Hepatocyte (in vitro differentiated cells): ENCODE results near the gene PKP3. TPM values are rescaled to one million over a fixed set of nuclear protein-coding genes. Genes with fewer than 3 reads are reported as not detected.

Source experiments
- DNase-seq: peaks from one replicate; pipeline ENCODE4 v3.0.0-alpha.2; 2016; ENCODE audit warnings: low spot score
- H2AFZ ChIP-seq: fragments of 200-600 bp; sonication (generic); 2 replicates; pipeline ENCODE4 v1.6.0; 2016; ENCODE audit warnings: antibody characterized with exemption, mild to moderate bottlenecking
- H3K27ac ChIP-seq: fragments of 200-600 bp; sonication (generic); 2 replicates; pipeline ENCODE4 v1.5.1; 2016; ENCODE audit warnings: mild to moderate bottlenecking
- H3K27me3 ChIP-seq: fragments of 200-600 bp; sonication (generic); 2 replicates; pipeline ENCODE4 v1.6.1; 2016
- H3K36me3 ChIP-seq: fragments of 200-600 bp; sonication (generic); replicated peaks from 2 replicates; pipeline ENCODE4 v1.5.1; 2016; ENCODE audit warnings: low read depth; ENCODE audit not compliant: insufficient read depth
- H3K4me1 ChIP-seq: fragments of 200-600 bp; sonication (generic); 2 replicates; pipeline ENCODE4 v1.5.1; 2016; ENCODE audit warnings: mild to moderate bottlenecking, moderate library complexity; ENCODE audit not compliant: insufficient read depth
- H3K4me2 ChIP-seq: fragments of 200-600 bp; sonication (generic); 2 replicates; pipeline ENCODE4 v1.6.0; 2016
- H3K4me3 ChIP-seq: fragments of 200-600 bp; sonication (generic); 2 replicates; pipeline ENCODE4 v1.5.1; 2016; ENCODE audit warnings: mild to moderate bottlenecking
- H3K79me2 ChIP-seq: fragments of 200-600 bp; sonication (generic); 2 replicates; pipeline ENCODE4 v1.6.0; 2017; ENCODE audit warnings: mild to moderate bottlenecking
- H3K9me2 ChIP-seq: fragments of 200-600 bp; sonication (generic); replicated peaks from 2 replicates; pipeline ENCODE4 v1.6.0; 2017; ENCODE audit warnings: mild to moderate bottlenecking; ENCODE audit not compliant: insufficient read depth
- H3K9me3 ChIP-seq: fragments of 200-600 bp; sonication (generic); 2 replicates; pipeline ENCODE4 v1.5.1; 2016; ENCODE audit warnings: low read depth, mild to moderate bottlenecking
- H4K20me1 ChIP-seq: fragments of 200-600 bp; sonication (generic); 2 replicates; pipeline ENCODE4 v1.6.0; 2016; ENCODE audit warnings: mild to moderate bottlenecking; ENCODE audit not compliant: insufficient read depth, poor library complexity, severe bottlenecking
- CTCF ChIP-seq: fragments of 200-600 bp; sonication (generic); IDR thresholded peaks from 2 replicates; pipeline ENCODE4 v1.5.1; 2016; ENCODE audit warnings: antibody characterized with exemption, mild to moderate bottlenecking; ENCODE audit not compliant: poor library complexity
- EZH2 ChIP-seq: fragments of 200-600 bp; sonication (generic); IDR thresholded peaks from 2 replicates; pipeline ENCODE4 v1.6.1; 2016; ENCODE audit warnings: antibody characterized with exemption, mild to moderate bottlenecking, borderline replicate concordance
- EZH2phosphoT487 ChIP-seq: fragments of 200-600 bp; sonication (generic); IDR thresholded peaks from one replicate; pipeline ENCODE4 v1.6.1; 2018; ENCODE audit warnings: antibody characterized with exemption, mild to moderate bottlenecking, low read depth, moderate library complexity; ENCODE audit not compliant: unreplicated experiment, severe bottlenecking
- WGBS: methylation state at CpG from one replicate; pipeline ENCODE4 v1.1.6; 2016; ENCODE audit warnings: low lambda C conversion rate; ENCODE audit errors: missing lambda C conversion rate; 5-methylcytosine and 5-hydroxymethylcytosine counted together
- polyA plus RNA-seq: library from polyadenylated mRNA; unstranded; fragments of >200 nt; fragmentation: Nextera tagmentation; extraction: Ambion mirVana; gene quantifications from 2 replicates; pipeline ENCODE4 v1.2.1, GENCODE V29; 2016
- total RNA-seq: library from RNA; depleted of rRNA; stranded (reverse); fragments of >200 nt; gene quantifications from 2 replicates; pipeline ENCODE4 v1.2.3, GENCODE V29; 2014

Gene PKP3
- total and polyA plus RNA-seq, 2 experiments from 2014 or later = 62.1 to 89.5 TPM

GRCh38 chr11:407651-408123, 13.7 kb downstream of the PKP3 start:
- no peak overlapping the region for H3K4me3 ChIP-seq
- H3K27ac ChIP-seq = no peak overlapping the region
- H3K27me3 ChIP-seq = no peaks in the 10 kb centered on the region
- no peak for TF ChIP-seq EZH2
- TF ChIP-seq EZH2phosphoT487 = no peak
- no peak for TF ChIP-seq CTCF
- 95% methylated on average over 23 of the region's 28 CpGs for WGBS
- no peaks in the 10 kb centered on the region for H3K9me2 ChIP-seq
- peaks cover 11% of the 10 kb centered on the region for H3K4me1 ChIP-seq
- H2AFZ ChIP-seq = no peak overlapping the region
- DNase-seq = no peak
- peak overlapping the region; percentile 51 for H3K4me2 ChIP-seq
- H3K9me3 ChIP-seq = no peaks in the 10 kb centered on the region
- no peaks in the 10 kb centered on the region for H4K20me1 ChIP-seq
- H3K79me2 ChIP-seq = no peaks in the 10 kb centered on the region
- no peaks in the 10 kb centered on the region for H3K36me3 ChIP-seq

DNA sequence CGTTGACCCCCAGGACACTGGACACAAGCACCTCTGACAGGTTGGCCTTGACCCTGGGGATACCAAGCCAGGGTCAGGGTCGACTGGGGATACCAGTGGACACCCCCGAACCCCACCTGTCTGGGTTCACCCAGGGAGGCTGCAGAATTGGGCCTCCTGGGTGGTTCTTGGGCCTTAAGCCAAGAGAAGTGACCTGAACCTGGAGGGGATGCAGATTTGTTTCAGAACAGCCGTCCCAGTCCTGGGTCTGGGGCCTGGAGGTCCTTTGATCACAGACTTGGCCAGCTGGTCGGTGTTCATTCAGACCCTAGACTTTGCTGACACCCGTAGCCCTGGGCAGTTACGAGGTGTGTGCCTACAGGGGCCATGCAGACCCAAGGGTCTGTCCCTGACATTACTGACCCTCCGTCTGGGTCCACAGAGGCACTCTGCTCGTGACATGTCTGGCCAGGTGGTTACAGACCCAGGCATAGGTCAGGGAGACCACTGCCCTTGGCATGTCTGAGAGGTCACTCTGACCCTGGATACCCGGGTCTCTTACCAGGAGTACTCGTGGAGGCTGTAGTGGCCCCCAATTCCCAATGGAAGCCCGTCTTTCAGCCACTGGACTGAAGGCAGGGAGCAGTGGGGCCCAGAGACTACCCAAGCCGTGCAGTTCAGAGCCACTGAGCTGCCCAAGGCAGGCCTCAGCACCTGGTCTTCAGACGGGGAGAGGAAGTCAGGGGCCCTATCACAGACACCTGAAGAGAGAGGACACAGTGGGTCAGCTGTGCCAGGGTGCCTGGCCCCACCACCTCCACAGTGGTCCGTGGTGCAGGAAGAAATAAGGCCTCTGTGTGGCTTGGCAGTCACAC, 14.4 kb downstream of the PKP3 start:
- Histone ChIP-seq H3K4me1 (peaks cover 11% of the 10 kb centered on the region), H3K9me3 (no peaks in the 10 kb centered on the region), H3K36me3 (no peaks in the 10 kb centered on the region), H2AFZ (no peak overlapping the region), H3K27ac (no peak overlapping the region), H3K4me2 (no peak overlapping the region), H3K9me2 (no peaks in the 10 kb centered on the region), H3K27me3 (no peaks in the 10 kb centered on the region), H3K79me2 (peaks cover 2% of the 10 kb centered on the region), H3K4me3 (no peak overlapping the region), H4K20me1 (peaks cover 4% of the 10 kb centered on the region)
- no peak for DNase-seq
- 87% methylated on average over 15 of the region's 15 CpGs for WGBS
- TF ChIP-seq EZH2 (no peak), EZH2phosphoT487 (no peak), CTCF (no peak)

GRCh38 chr11:409008-409599, 15.1 kb downstream of the PKP3 start:
- no peak overlapping the region for H3K27ac ChIP-seq
- no peaks in the 10 kb centered on the region for H3K9me2 ChIP-seq
- H2AFZ ChIP-seq = no peak overlapping the region
- H3K79me2 ChIP-seq = peaks cover 2% of the 10 kb centered on the region
- H3K4me3 ChIP-seq = no peak overlapping the region
- H3K9me3 ChIP-seq = no peaks in the 10 kb centered on the region
- H4K20me1 ChIP-seq = peaks cover 6% of the 10 kb centered on the region
- H3K36me3 ChIP-seq = no peaks in the 10 kb centered on the region
- TF ChIP-seq EZH2 (no peak), EZH2phosphoT487 (no peak), CTCF (no peak)
- peaks cover 11% of the 10 kb centered on the region for H3K4me1 ChIP-seq
- WGBS = 94% methylated on average over 7 of the region's 7 CpGs
- no peak for DNase-seq
- H3K4me2 ChIP-seq = no peak overlapping the region
- H3K27me3 ChIP-seq = no peaks in the 10 kb centered on the region
